GM21528 (cell line): ENCODE data around the gene SMAD5.
A peak's percentile ranks its signal among the peaks of the same experiment; 100 is the strongest.

Experiments used
- ATAC-seq: cut with Tn5 transposase; IDR thresholded peaks from one replicate; pipeline ENCODE4 v1.9.1; 2021; ENCODE audit warnings: mild to moderate bottlenecking, moderate library complexity; ENCODE audit not compliant: unreplicated experiment, low FRiP score

Gene SMAD5

GRCh38 chr5:136153581-136154236, 21.1 kb downstream of the SMAD5 start:
- no peak for ATAC-seq

GRCh38 chr5:136155078-136155477, 22.4 kb downstream of the SMAD5 start:
- ATAC-seq, result no peak

GRCh38 chr5:136155761-136156160, 23.1 kb downstream of the SMAD5 start:
- no peak for ATAC-seq

GRCh38 chr5:136157514-136157913, 24.9 kb downstream of the SMAD5 start:
- ATAC-seq, result no peak

- ATAC-seq, result no peak
Measured at GRCh38 chr5:136159457-136159856, 26.8 kb downstream of the SMAD5 start.

- ATAC-seq, result no peak
Measured at GRCh38 chr5:136162008-136162407, 29.4 kb downstream of the SMAD5 start.

- ATAC-seq, result no peak
Measured at GRCh38 chr5:136164226-136164625, 31.6 kb downstream of the SMAD5 start.

- ATAC-seq, result peak; percentile 79
Measured at GRCh38 chr5:136166909-136167308, 34.3 kb downstream of the SMAD5 start.

GRCh38 chr5:136169218-136169617, 36.6 kb downstream of the SMAD5 start:
- no peak for ATAC-seq

- ATAC-seq, result no peak
Measured at GRCh38 chr5:136174021-136174659, 41.5 kb downstream of the SMAD5 start.

GRCh38 chr5:136182618-136183017, 50.0 kb downstream of the SMAD5 start:
- ATAC-seq, result no peak

GRCh38 chr5:136185974-136186665, 53.5 kb downstream of the SMAD5 start:
- no peak for ATAC-seq

- no peak for ATAC-seq
Measured at GRCh38 chr5:136186796-136187195, 54.2 kb downstream of the SMAD5 start.

- no peak for ATAC-seq
Measured at GRCh38 chr5:136188859-136189258, 56.2 kb downstream of the SMAD5 start.

GRCh38 chr5:136190091-136190720, 57.6 kb downstream of the SMAD5 start:
- no peak for ATAC-seq

- ATAC-seq, result no peak
Measured at GRCh38 chr5:136190904-136191303, 58.3 kb downstream of the SMAD5 start.

- ATAC-seq, result no peak
Measured at GRCh38 chr5:136191304-136192014, 58.8 kb downstream of the SMAD5 start.

- no peak for ATAC-seq
Measured at GRCh38 chr5:136192015-136192525, 59.4 kb downstream of the SMAD5 start.

- ATAC-seq, result no peak
Measured at GRCh38 chr5:136192526-136193321, 60.1 kb downstream of the SMAD5 start, which contains the start of gene SMIM32. SMIM32 (minus strand) TSS chr5:136193162; CDS start chr5:136192524, 638 bp downstream.
